Large intestine (tissue), 3 donors: Measurements from ENCODE around the gene GUCA2B. TPM values are rescaled to one million over a fixed set of nuclear protein-coding genes. Genes with fewer than 3 reads are reported as not detected.

Source experiments
- DNase-seq, 2 donors: peaks; one replicate each; pipeline versions ENCODE4 v3.0.0 to v3.0.0-alpha.2; 2013
- H3K27ac ChIP-seq: one replicate; pipeline ENCODE4 v1.5.1; 2013; ENCODE audit warnings: low read length
- H3K27me3 ChIP-seq: 2 replicates; pipeline ENCODE4 v1.6.1; 2013; ENCODE audit warnings: low read length; ENCODE audit not compliant: control insufficient read depth, insufficient read depth
- H3K36me3 ChIP-seq: 2 replicates; pipeline ENCODE4 v1.6.1; 2013; ENCODE audit warnings: low read length; ENCODE audit not compliant: control insufficient read depth, insufficient read depth
- H3K4me1 ChIP-seq: one replicate; pipeline ENCODE4 v1.6.1; 2013; ENCODE audit warnings: low read length; ENCODE audit not compliant: control insufficient read depth, insufficient read depth
- H3K4me3 ChIP-seq: one replicate; pipeline ENCODE4 v1.5.1; 2013; ENCODE audit warnings: low read length
- H3K9me3 ChIP-seq: one replicate; pipeline ENCODE4 v1.6.1; 2013; ENCODE audit warnings: mild to moderate bottlenecking, low read depth, low read length, moderate library complexity; ENCODE audit not compliant: control insufficient read depth
- WGBS: methylation state at CpG from one replicate; pipeline ENCODE4 v1.1.5; 2013; ENCODE audit warnings: low lambda C conversion rate; ENCODE audit not compliant: insufficient coverage; 5-methylcytosine and 5-hydroxymethylcytosine counted together
- polyA plus RNA-seq: library from polyadenylated mRNA; unstranded; fragments of 120-200 nt; gene quantifications from one replicate; pipeline ENCODE4 v1.2.1, GENCODE V29; 2013

The GUCA2B gene
- polyA plus RNA-seq, 1 donor, result 72.5 TPM

- no peaks in the 10 kb centered on the region for H3K9me3 ChIP-seq
- DNase-seq, result no peak
- peaks cover 49% of the 10 kb centered on the region for H3K27me3 ChIP-seq
- no peak overlapping the region for H3K27ac ChIP-seq
- no peak overlapping the region for H3K4me3 ChIP-seq
- WGBS, result no CpG with 5 or more reads among the region's 2 CpGs
- no peaks in the 10 kb centered on the region for H3K36me3 ChIP-seq
- no peaks in the 10 kb centered on the region for H3K4me1 ChIP-seq
These were observed 13.0 kb upstream of the GUCA2B start for GRCh38 chr1:42140191-42140590.

GRCh38 chr1:42141978-42142377, 11.2 kb upstream of the GUCA2B start:
- DNase-seq, result no peak
- no peaks in the 10 kb centered on the region for H3K36me3 ChIP-seq
- no peaks in the 10 kb centered on the region for H3K9me3 ChIP-seq
- H3K27ac ChIP-seq, result no peak overlapping the region
- H3K4me3 ChIP-seq, result no peak overlapping the region
- no peaks in the 10 kb centered on the region for H3K4me1 ChIP-seq
- peaks cover 55% of the 10 kb centered on the region for H3K27me3 ChIP-seq
- no CpG with 5 or more reads among the region's 5 CpGs for WGBS

- Histone ChIP-seq H3K27me3 (peaks cover 49% of the 10 kb centered on the region), H3K36me3 (no peaks in the 10 kb centered on the region), H3K9me3 (no peaks in the 10 kb centered on the region), H3K4me1 (no peaks in the 10 kb centered on the region), H3K27ac (no peak overlapping the region), H3K4me3 (no peak overlapping the region)
- no CpG with 5 or more reads among the region's 4 CpGs for WGBS
- DNase-seq, result no peak
These were observed 10.1 kb upstream of the GUCA2B start for GRCh38 chr1:42142894-42143675.

GRCh38 chr1:42143896-42144710, 9.1 kb upstream of the GUCA2B start:
- H3K4me3 ChIP-seq, result no peak overlapping the region
- no CpG with 5 or more reads among the region's 13 CpGs for WGBS

GRCh38 chr1:42144711-42145388, 8.4 kb upstream of the GUCA2B start:
- Histone ChIP-seq H3K4me3 (no peak overlapping the region), H3K27me3 (peaks cover 49% of the 10 kb centered on the region), H3K9me3 (no peaks in the 10 kb centered on the region), H3K27ac (no peak overlapping the region), H3K36me3 (no peaks in the 10 kb centered on the region), H3K4me1 (no peaks in the 10 kb centered on the region)
- no peak for DNase-seq
- WGBS, result no CpG with 5 or more reads among the region's 12 CpGs

More at GRCh38 chr1:42143896-42144710, 9.1 kb upstream of the GUCA2B start:
- H3K36me3 ChIP-seq, result no peaks in the 10 kb centered on the region
- H3K27ac ChIP-seq, result no peak overlapping the region
- DNase-seq, result no peak
- no peaks in the 10 kb centered on the region for H3K4me1 ChIP-seq
- H3K27me3 ChIP-seq, result peaks cover 49% of the 10 kb centered on the region
- H3K9me3 ChIP-seq, result no peaks in the 10 kb centered on the region

GRCh38 chr1:42145389-42145716, 7.9 kb upstream of the GUCA2B start:
- no CpG with 5 or more reads among the region's 8 CpGs for WGBS
- DNase-seq, result no peak
- no peak overlapping the region for H3K4me3 ChIP-seq
- H3K9me3 ChIP-seq, result no peaks in the 10 kb centered on the region
- H3K27ac ChIP-seq, result no peak overlapping the region
- H3K36me3 ChIP-seq, result no peaks in the 10 kb centered on the region
- H3K27me3 ChIP-seq, result peaks cover 49% of the 10 kb centered on the region
- no peaks in the 10 kb centered on the region for H3K4me1 ChIP-seq

GRCh38 chr1:42145764-42146625, 7.2 kb upstream of the GUCA2B start:
- peaks cover 49% of the 10 kb centered on the region for H3K27me3 ChIP-seq
- H3K9me3 ChIP-seq, result no peaks in the 10 kb centered on the region
- no peak overlapping the region for H3K27ac ChIP-seq
- no peak overlapping the region for H3K4me3 ChIP-seq
- H3K36me3 ChIP-seq, result no peaks in the 10 kb centered on the region
- peaks cover 4% of the 10 kb centered on the region for H3K4me1 ChIP-seq
- no CpG with 5 or more reads among the region's 41 CpGs for WGBS
- DNase-seq, result no peak

- H3K4me3 ChIP-seq, result no peak overlapping the region
- WGBS, result no CpG with 5 or more reads among the region's 19 CpGs
- H3K27ac ChIP-seq, result no peak overlapping the region
- DNase-seq, result peak; percentile 82 to 88
- H3K27me3 ChIP-seq, result peaks cover 48% of the 10 kb centered on the region
- H3K9me3 ChIP-seq, result no peaks in the 10 kb centered on the region
- peaks cover 5% of the 10 kb centered on the region for H3K4me1 ChIP-seq
- no peaks in the 10 kb centered on the region for H3K36me3 ChIP-seq
These were observed 6.4 kb upstream of the GUCA2B start for GRCh38 chr1:42146626-42147320.

- Histone ChIP-seq H3K27ac (no peak overlapping the region), H3K36me3 (no peaks in the 10 kb centered on the region), H3K9me3 (no peaks in the 10 kb centered on the region), H3K27me3 (peaks cover 36% of the 10 kb centered on the region), H3K4me1 (peaks cover 18% of the 10 kb centered on the region), H3K4me3 (no peak overlapping the region)
- WGBS, result no CpG with 5 or more reads among the region's 1 CpG
- DNase-seq, result no peak
These were observed 5.0 kb upstream of the GUCA2B start for GRCh38 chr1:42148166-42148565.
